ENCODE measurements around the gene ETV6.

GRCh38 chr12:11929714-11930113 lies 280.2 kb downstream of the ETV6 start:
- TF ChIP-seq POLR2A (IDR thresholded peaks at IDR 0.05) = no peak
- no peak for TF ChIP-seq CTCF (IDR thresholded peaks at IDR 0.05)

Data from uterus (tissue), 2 donors.